Lung (tissue), 12 donors: ENCODE measurements around the gene NDUFAF8. TPM values are rescaled to one million over a fixed set of nuclear protein-coding genes. Genes with fewer than 3 reads are reported as not detected.

Experiments
- ATAC-seq: fragments of 200-7000 bp; cut with Tn5 transposase; one replicate; pipeline ENCODE4 v1.9.1; 2020; ENCODE audit warnings: moderate number of reproducible peaks; ENCODE audit not compliant: insufficient read depth, low FRiP score
- DNase-seq, 3 donors: peaks; one replicate each; pipeline ENCODE4 v3.0.0-alpha.2; 2013 to 2017
- H3K27ac ChIP-seq, 2 donors: one replicate each; pipeline ENCODE4 v1.5.1; 2013; ENCODE audit warnings: mild to moderate bottlenecking in 2 of 2, moderate library complexity in 2 of 2, control low read depth in 1 of 2, inconsistent platforms in 1 of 2, low read depth in 1 of 2, low read length in 1 of 2
- H3K27me3 ChIP-seq, 3 donors: one replicate each; pipeline ENCODE4 v1.5.1; 2013; ENCODE audit warnings: low read length in 2 of 3; ENCODE audit not compliant: control insufficient read depth in 3 of 3, insufficient read depth in 3 of 3
- H3K36me3 ChIP-seq, 4 donors: one replicate each; pipeline ENCODE4 v1.5.1; 2013; ENCODE audit warnings: low read length in 4 of 4, mild to moderate bottlenecking in 1 of 4, moderate library complexity in 1 of 4; ENCODE audit not compliant: control insufficient read depth in 4 of 4, insufficient read depth in 4 of 4
- H3K4me1 ChIP-seq, 5 donors: one replicate each; pipeline ENCODE4 v1.5.1; 2013; ENCODE audit warnings: low read length in 5 of 5, mild to moderate bottlenecking in 2 of 5, moderate library complexity in 1 of 5; ENCODE audit not compliant: control insufficient read depth in 5 of 5, insufficient read depth in 5 of 5
- H3K4me3 ChIP-seq: one replicate; pipeline ENCODE4 v1.5.1; 2013; ENCODE audit warnings: mild to moderate bottlenecking, control low read depth, moderate library complexity
- H3K9ac ChIP-seq, 2 donors: one replicate each; pipeline ENCODE4 v1.5.1; 2013; ENCODE audit warnings: low read length in 2 of 2, control low read depth in 1 of 2; ENCODE audit not compliant: insufficient read depth in 1 of 2
- H3K9me3 ChIP-seq, 4 donors: one replicate each; pipeline ENCODE4 v1.5.1; 2013; ENCODE audit warnings: low read length in 3 of 4, mild to moderate bottlenecking in 1 of 4, moderate library complexity in 1 of 4; ENCODE audit not compliant: control insufficient read depth in 4 of 4, insufficient read depth in 3 of 4
- WGBS, 2 donors: extraction: QIAGEN DNeasy Blood & Tissue Kit; methylation state at CpG; one replicate each; pipeline ENCODE4 v1.1.7; 2013; 5-methylcytosine and 5-hydroxymethylcytosine counted together
- polyA plus RNA-seq, 2 donors: library from polyadenylated mRNA; stranded (reverse); fragments of 200-250 nt; gene quantifications; one replicate each; pipeline ENCODE4 v1.2.1, GENCODE V29; 2013
- total RNA-seq, 2 donors: library from RNA; depleted of rRNA in 1 of 2; stranded (reverse); fragments of >200 nt in 1 of 2; gene quantifications; one replicate each; pipeline ENCODE4 v1.2.1, GENCODE V29; 2014 to 2021
- TF ChIP-seq, protein P1 (sequence below): IDR thresholded peaks from 2 replicates; pipeline ENCODE4 v1.5.1; 2012; ENCODE audit warnings: mild to moderate bottlenecking; ENCODE audit errors: control extremely low read depth, extremely low read depth
- donor health status: control.
- donor health status: control.
- donor health status: Bipolar disorder and iron deficiency.
- donor health status: healthy.
- donor health status: DM: yes; HTN: yes; CAD: no.

The NDUFAF8 gene
- total and polyA plus RNA-seq, 4 donors: 12.7 to 51.1 (median 29.9) TPM

DNA sequence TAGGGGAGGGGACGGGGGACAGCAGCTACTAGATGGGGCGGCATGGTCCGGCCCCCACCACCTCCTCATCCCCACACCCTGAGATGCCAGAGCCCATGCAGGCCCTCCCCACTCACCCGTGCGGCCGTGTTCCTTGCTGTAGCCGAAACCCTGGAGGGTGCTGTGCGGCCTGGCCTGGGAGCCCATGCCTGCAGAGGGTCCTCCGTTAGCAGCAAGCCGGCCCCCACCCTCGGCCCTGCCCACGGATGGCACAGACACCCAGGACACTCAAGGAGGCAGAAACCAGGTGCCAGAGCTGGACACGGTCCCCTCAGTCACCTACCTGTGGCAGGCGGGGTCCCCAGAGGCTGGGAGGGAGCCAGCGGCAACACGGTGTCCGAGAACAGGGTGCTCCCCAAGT is 5.8 kb upstream of the NDUFAF8 start:
- Histone ChIP-seq H3K9ac (no peak overlapping the region), H3K4me1 (peaks cover 0 to 13% (median 8%) of the 10 kb centered on the region in 5 donors), H3K27me3 (no peaks in the 10 kb centered on the region), H3K27ac (no peak overlapping the region), H3K4me3 (no peak overlapping the region), H3K9me3 (no peaks in the 10 kb centered on the region), H3K36me3 (peaks cover 2 to 65% (median 12%) of the 10 kb centered on the region in 4 donors)
- TF ChIP-seq, protein P1, sequence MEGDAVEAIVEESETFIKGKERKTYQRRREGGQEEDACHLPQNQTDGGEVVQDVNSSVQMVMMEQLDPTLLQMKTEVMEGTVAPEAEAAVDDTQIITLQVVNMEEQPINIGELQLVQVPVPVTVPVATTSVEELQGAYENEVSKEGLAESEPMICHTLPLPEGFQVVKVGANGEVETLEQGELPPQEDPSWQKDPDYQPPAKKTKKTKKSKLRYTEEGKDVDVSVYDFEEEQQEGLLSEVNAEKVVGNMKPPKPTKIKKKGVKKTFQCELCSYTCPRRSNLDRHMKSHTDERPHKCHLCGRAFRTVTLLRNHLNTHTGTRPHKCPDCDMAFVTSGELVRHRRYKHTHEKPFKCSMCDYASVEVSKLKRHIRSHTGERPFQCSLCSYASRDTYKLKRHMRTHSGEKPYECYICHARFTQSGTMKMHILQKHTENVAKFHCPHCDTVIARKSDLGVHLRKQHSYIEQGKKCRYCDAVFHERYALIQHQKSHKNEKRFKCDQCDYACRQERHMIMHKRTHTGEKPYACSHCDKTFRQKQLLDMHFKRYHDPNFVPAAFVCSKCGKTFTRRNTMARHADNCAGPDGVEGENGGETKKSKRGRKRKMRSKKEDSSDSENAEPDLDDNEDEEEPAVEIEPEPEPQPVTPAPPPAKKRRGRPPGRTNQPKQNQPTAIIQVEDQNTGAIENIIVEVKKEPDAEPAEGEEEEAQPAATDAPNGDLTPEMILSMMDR: no peak
- WGBS, 2 donors: 92 to 96% methylated on average over 16 to 17 of the region's 17 CpGs
- DNase-seq: no peak
- no peak for ATAC-seq

DNA sequence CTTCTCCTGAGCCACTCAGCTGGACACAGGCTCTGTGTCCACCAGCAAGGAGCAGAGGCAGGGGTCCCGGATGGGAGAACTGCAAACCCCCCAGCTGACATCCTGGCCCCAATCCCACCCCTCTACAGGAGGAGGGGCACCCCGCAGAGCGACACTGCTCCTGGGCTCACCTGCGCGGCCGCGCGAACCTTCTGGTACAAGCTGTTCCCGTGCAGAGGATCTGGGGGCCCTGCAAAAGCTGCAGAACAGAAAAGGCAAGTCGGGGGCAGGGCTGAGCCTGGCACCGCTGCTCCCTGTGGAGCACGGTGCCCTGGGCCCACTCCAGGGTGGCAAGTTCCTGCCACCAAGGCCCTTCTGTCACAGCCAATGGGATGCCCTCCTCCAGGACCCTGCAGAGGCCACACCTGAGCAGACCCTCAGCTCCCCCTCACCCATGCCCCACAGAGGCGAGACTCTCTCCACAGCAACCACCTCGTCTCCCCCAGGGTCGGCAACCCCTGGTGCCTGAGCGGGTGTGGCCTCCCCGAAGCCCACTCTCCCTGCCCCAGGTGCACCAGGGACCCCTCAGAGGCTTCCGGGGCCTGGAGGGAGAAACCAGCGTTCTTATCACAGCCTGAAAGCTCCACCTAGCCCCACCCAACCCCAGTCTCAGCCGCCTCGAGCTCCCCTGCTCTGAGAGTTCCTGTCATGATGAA is 5.2 kb upstream of the NDUFAF8 start:
- DNase-seq: no peak
- no peaks in the 10 kb centered on the region for H3K9me3 ChIP-seq
- H3K9ac ChIP-seq: no peak overlapping the region
- TF ChIP-seq, protein P1: no peak
- peaks cover 2 to 62% (median 12%) of the 10 kb centered on the region in 4 donors for H3K36me3 ChIP-seq
- H3K4me1 ChIP-seq: peaks cover 0 to 13% (median 9%) of the 10 kb centered on the region in 5 donors
- H3K4me3 ChIP-seq: no peak overlapping the region
- no peak for ATAC-seq
- no peaks in the 10 kb centered on the region for H3K27me3 ChIP-seq
- H3K27ac ChIP-seq: no peak overlapping the region
- WGBS, 2 donors: 93% methylated on average over 21 of the region's 21 CpGs

DNA sequence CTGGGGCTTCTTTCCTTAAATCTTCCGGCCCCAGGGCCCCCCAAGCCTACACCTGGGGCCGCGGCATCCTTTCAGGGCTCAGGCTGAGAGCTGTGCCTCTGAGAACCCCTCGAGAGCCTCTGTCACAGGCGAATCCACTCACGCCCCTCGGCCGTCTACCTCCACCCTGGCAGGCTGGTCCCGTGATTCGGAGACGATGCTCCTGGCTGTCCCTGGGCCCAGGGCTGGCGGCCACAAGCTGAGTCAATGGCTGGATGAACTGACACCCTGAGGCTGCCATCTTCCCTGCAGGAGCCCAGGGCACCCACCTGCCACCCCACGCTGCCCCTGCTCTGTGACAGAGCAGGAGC is 4.6 kb upstream of the NDUFAF8 start:
- H3K9ac ChIP-seq: no peak overlapping the region
- H3K27ac ChIP-seq: no peak overlapping the region
- peaks cover 2 to 58% (median 11%) of the 10 kb centered on the region in 4 donors for H3K36me3 ChIP-seq
- DNase-seq: no peak
- TF ChIP-seq, protein P1: no peak
- H3K9me3 ChIP-seq: no peaks in the 10 kb centered on the region
- no peaks in the 10 kb centered on the region for H3K27me3 ChIP-seq
- WGBS, 2 donors: 89 to 90% methylated on average over 13 of the region's 13 CpGs
- peaks cover 0 to 13% (median 9%) of the 10 kb centered on the region in 5 donors for H3K4me1 ChIP-seq
- no peak overlapping the region for H3K4me3 ChIP-seq
- ATAC-seq: no peak
